ENCODE data around the gene TRIM71.
"Not testable (repeated sequence)": the region's sequence is repeated elsewhere in the genome, so short reads cannot be mapped to it uniquely, and the experiment has no call there.

- not testable (repeated sequence) for TF ChIP-seq POLR2A (IDR thresholded peaks at IDR 0.05; ENCODE audit: low read length); GATA1 (IDR thresholded peaks at IDR 0.05; ENCODE audit: low read depth, low read length)
These were observed 127.8 kb downstream of the TRIM71 start for GRCh38 chr3:32945598-32945997.
